Amygdala (tissue), 56 donors: Measurements from ENCODE around the gene KRTAP4-3.
"Not testable (repeated sequence)": the region's sequence is repeated elsewhere in the genome, so short reads cannot be mapped to it uniquely, and the experiment has no call there.

ENCODE experiments used
- DNase-seq, 56 donors: peaks; one replicate each; lab custom pipeline; 2025; lab: John Stamatoyannopoulos, UW

The KRTAP4-3 gene

GRCh38 chr17:41168121-41168520 is at the start of gene KRTAP4-3:
Gene KRTAP4-3, minus strand, starts transcription at chr17:41168221. Its CDS starts 49 bp downstream, at chr17:41168172.
- DNase-seq = no peak

GRCh38 chr17:41215681-41216080 is 47.7 kb upstream of the KRTAP4-3 start:
- no peak for DNase-seq

- no peak for DNase-seq
These were observed 44.6 kb upstream of the KRTAP4-3 start for GRCh38 chr17:41212524-41213169.

- DNase-seq = no peak
These were observed 43.9 kb upstream of the KRTAP4-3 start for GRCh38 chr17:41211845-41212466.

GRCh38 chr17:41199421-41200078 is 31.5 kb upstream of the KRTAP4-3 start:
- DNase-seq = no peak

- DNase-seq = no peak
These were observed 28.0 kb upstream of the KRTAP4-3 start for GRCh38 chr17:41196068-41196467.

GRCh38 chr17:41190328-41190727 is 22.3 kb upstream of the KRTAP4-3 start:
- no peak for DNase-seq

- DNase-seq = not testable (repeated sequence)
These were observed 21.9 kb upstream of the KRTAP4-3 start, which contains the start of gene KRTAP9-1 for GRCh38 chr17:41189837-41190318. Gene KRTAP9-1, plus strand, starts transcription at chr17:41189887. Its CDS starts 0 bp downstream, at chr17:41189887.

- no peak for DNase-seq
These were observed 18.9 kb upstream of the KRTAP4-3 start for GRCh38 chr17:41186872-41187271.

GRCh38 chr17:41185001-41185400 is 17.0 kb upstream of the KRTAP4-3 start:
- DNase-seq = no peak

- no peak for DNase-seq
These were observed 16.5 kb upstream of the KRTAP4-3 start, which contains the start of gene KRTAP4-1 for GRCh38 chr17:41184480-41184961. Gene KRTAP4-1, minus strand, starts transcription at chr17:41184911. Its CDS starts 57 bp downstream, at chr17:41184854.

- DNase-seq = no peak
These were observed 11.0 kb upstream of the KRTAP4-3 start for GRCh38 chr17:41178843-41179616.

GRCh38 chr17:41178341-41178740 is 10.3 kb upstream of the KRTAP4-3 start:
- DNase-seq = no peak

GRCh38 chr17:41177727-41178271 is 9.8 kb upstream of the KRTAP4-3 start, which contains the start of gene KRTAP4-2:
Gene KRTAP4-2, minus strand, starts transcription at chr17:41178221. Its CDS starts 57 bp downstream, at chr17:41178164.
- no peak for DNase-seq

- DNase-seq = peak in 1 of 56 donors; percentile 0
These were observed 8.8 kb upstream of the KRTAP4-3 start for GRCh38 chr17:41176744-41177387.

- no peak for DNase-seq
These were observed 3.9 kb upstream of the KRTAP4-3 start for GRCh38 chr17:41171886-41172285.

- no peak for DNase-seq
These were observed 460 bp downstream of the KRTAP4-3 start for GRCh38 chr17:41167561-41167960.

GRCh38 chr17:41163828-41164227 is 4.2 kb downstream of the KRTAP4-3 start:
- no peak for DNase-seq

GRCh38 chr17:41160648-41161047 is 7.4 kb downstream of the KRTAP4-3 start, which contains the start of gene KRTAP4-4:
Gene KRTAP4-4, minus strand, starts transcription at chr17:41160748. Its CDS starts 57 bp downstream, at chr17:41160691.
- no peak for DNase-seq
